Hepatocyte (in vitro differentiated cells): Measurements from ENCODE around the gene NUDT16L1. TPM values are rescaled to one million over a fixed set of nuclear protein-coding genes. Genes with fewer than 3 reads are reported as not detected.
A peak's percentile ranks its signal among the peaks of the same experiment; 100 is the strongest.

ENCODE experiments used
- DNase-seq: peaks from one replicate; pipeline ENCODE4 v3.0.0-alpha.2; 2016; ENCODE audit warnings: low spot score
- H2AFZ ChIP-seq: fragments of 200-600 bp; sonication (generic); 2 replicates; pipeline ENCODE4 v1.6.0; 2016; ENCODE audit warnings: antibody characterized with exemption, mild to moderate bottlenecking
- H3K27ac ChIP-seq: fragments of 200-600 bp; sonication (generic); 2 replicates; pipeline ENCODE4 v1.5.1; 2016; ENCODE audit warnings: mild to moderate bottlenecking
- H3K27me3 ChIP-seq: fragments of 200-600 bp; sonication (generic); 2 replicates; pipeline ENCODE4 v1.6.1; 2016
- H3K36me3 ChIP-seq: fragments of 200-600 bp; sonication (generic); replicated peaks from 2 replicates; pipeline ENCODE4 v1.5.1; 2016; ENCODE audit warnings: low read depth; ENCODE audit not compliant: insufficient read depth
- H3K4me1 ChIP-seq: fragments of 200-600 bp; sonication (generic); 2 replicates; pipeline ENCODE4 v1.5.1; 2016; ENCODE audit warnings: mild to moderate bottlenecking, moderate library complexity; ENCODE audit not compliant: insufficient read depth
- H3K4me2 ChIP-seq: fragments of 200-600 bp; sonication (generic); 2 replicates; pipeline ENCODE4 v1.6.0; 2016
- H3K4me3 ChIP-seq: fragments of 200-600 bp; sonication (generic); 2 replicates; pipeline ENCODE4 v1.5.1; 2016; ENCODE audit warnings: mild to moderate bottlenecking
- H3K79me2 ChIP-seq: fragments of 200-600 bp; sonication (generic); 2 replicates; pipeline ENCODE4 v1.6.0; 2017; ENCODE audit warnings: mild to moderate bottlenecking
- H3K9me2 ChIP-seq: fragments of 200-600 bp; sonication (generic); replicated peaks from 2 replicates; pipeline ENCODE4 v1.6.0; 2017; ENCODE audit warnings: mild to moderate bottlenecking; ENCODE audit not compliant: insufficient read depth
- H3K9me3 ChIP-seq: fragments of 200-600 bp; sonication (generic); 2 replicates; pipeline ENCODE4 v1.5.1; 2016; ENCODE audit warnings: low read depth, mild to moderate bottlenecking
- H4K20me1 ChIP-seq: fragments of 200-600 bp; sonication (generic); 2 replicates; pipeline ENCODE4 v1.6.0; 2016; ENCODE audit warnings: mild to moderate bottlenecking; ENCODE audit not compliant: insufficient read depth, poor library complexity, severe bottlenecking
- EZH2 ChIP-seq: fragments of 200-600 bp; sonication (generic); IDR thresholded peaks from 2 replicates; pipeline ENCODE4 v1.6.1; 2016; ENCODE audit warnings: antibody characterized with exemption, mild to moderate bottlenecking, borderline replicate concordance
- EZH2phosphoT487 ChIP-seq: fragments of 200-600 bp; sonication (generic); IDR thresholded peaks from one replicate; pipeline ENCODE4 v1.6.1; 2018; ENCODE audit warnings: antibody characterized with exemption, mild to moderate bottlenecking, low read depth, moderate library complexity; ENCODE audit not compliant: unreplicated experiment, severe bottlenecking
- WGBS: methylation state at CpG from one replicate; pipeline ENCODE4 v1.1.6; 2016; ENCODE audit warnings: low lambda C conversion rate; ENCODE audit errors: missing lambda C conversion rate; 5-methylcytosine and 5-hydroxymethylcytosine counted together
- polyA plus RNA-seq: library from polyadenylated mRNA; unstranded; fragments of >200 nt; fragmentation: Nextera tagmentation; extraction: Ambion mirVana; gene quantifications from 2 replicates; pipeline ENCODE4 v1.2.1, GENCODE V29; 2016
- total RNA-seq: library from RNA; depleted of rRNA; stranded (reverse); fragments of >200 nt; gene quantifications from 2 replicates; pipeline ENCODE4 v1.2.3, GENCODE V29; 2014
- TF ChIP-seq, protein P1 (sequence below): fragments of 200-600 bp; sonication (generic); IDR thresholded peaks from 2 replicates; pipeline ENCODE4 v1.5.1; 2016; ENCODE audit warnings: antibody characterized with exemption, mild to moderate bottlenecking; ENCODE audit not compliant: poor library complexity

The NUDT16L1 gene
- total and polyA plus RNA-seq, 2 experiments from 2014 or later = 54.8 to 80.5 TPM

DNA sequence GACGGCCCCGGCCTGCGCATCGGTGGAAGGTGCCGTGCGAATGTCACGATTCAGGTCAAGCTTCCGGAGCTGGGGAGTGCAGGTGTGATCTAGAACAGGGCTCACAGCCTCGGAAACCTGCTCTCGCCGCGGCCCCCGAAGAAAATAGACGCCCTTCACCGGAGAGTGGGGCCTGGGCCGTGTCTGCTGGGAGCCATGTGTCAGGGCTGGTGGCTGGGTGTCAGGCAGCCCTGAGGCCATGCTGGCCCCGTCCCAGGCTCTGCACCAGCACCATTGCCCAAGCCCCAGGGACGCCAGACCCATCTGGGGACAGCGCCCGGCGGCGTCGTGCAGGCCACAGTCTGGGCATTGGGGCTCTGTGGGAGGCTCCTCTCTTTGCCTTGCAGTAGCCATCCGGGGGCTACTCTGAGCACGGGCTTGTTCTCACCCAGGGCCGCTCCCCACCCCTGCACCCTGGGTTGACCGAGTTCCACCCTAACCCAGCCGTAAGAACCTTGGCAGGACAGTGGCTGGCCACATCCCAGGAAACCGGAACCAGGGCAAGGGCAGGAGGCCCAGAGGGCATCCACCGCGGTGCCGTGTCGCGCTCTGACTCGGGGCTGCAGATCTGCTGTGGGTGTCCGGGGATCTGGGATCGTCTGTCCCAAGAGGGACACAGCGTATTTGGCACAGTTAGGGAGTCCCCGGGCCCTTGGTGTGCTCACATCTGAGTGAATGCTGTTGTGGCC, 5.3 kb upstream of the NUDT16L1 start:
- Histone ChIP-seq H3K4me1 (no peaks in the 10 kb centered on the region), H3K4me3 (no peak overlapping the region), H3K9me2 (no peaks in the 10 kb centered on the region), H3K9me3 (no peaks in the 10 kb centered on the region), H4K20me1 (no peaks in the 10 kb centered on the region), H3K27ac (no peak overlapping the region), H2AFZ (no peak overlapping the region), H3K79me2 (no peaks in the 10 kb centered on the region), H3K4me2 (no peak overlapping the region), H3K36me3 (no peaks in the 10 kb centered on the region), H3K27me3 (no peaks in the 10 kb centered on the region)
- TF ChIP-seq, protein P1, sequence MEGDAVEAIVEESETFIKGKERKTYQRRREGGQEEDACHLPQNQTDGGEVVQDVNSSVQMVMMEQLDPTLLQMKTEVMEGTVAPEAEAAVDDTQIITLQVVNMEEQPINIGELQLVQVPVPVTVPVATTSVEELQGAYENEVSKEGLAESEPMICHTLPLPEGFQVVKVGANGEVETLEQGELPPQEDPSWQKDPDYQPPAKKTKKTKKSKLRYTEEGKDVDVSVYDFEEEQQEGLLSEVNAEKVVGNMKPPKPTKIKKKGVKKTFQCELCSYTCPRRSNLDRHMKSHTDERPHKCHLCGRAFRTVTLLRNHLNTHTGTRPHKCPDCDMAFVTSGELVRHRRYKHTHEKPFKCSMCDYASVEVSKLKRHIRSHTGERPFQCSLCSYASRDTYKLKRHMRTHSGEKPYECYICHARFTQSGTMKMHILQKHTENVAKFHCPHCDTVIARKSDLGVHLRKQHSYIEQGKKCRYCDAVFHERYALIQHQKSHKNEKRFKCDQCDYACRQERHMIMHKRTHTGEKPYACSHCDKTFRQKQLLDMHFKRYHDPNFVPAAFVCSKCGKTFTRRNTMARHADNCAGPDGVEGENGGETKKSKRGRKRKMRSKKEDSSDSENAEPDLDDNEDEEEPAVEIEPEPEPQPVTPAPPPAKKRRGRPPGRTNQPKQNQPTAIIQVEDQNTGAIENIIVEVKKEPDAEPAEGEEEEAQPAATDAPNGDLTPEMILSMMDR = no peak
- TF ChIP-seq EZH2 (no peak), EZH2phosphoT487 (no peak)
- 95% methylated on average over 39 of the region's 39 CpGs for WGBS
- peak; percentile 2 for DNase-seq

DNA sequence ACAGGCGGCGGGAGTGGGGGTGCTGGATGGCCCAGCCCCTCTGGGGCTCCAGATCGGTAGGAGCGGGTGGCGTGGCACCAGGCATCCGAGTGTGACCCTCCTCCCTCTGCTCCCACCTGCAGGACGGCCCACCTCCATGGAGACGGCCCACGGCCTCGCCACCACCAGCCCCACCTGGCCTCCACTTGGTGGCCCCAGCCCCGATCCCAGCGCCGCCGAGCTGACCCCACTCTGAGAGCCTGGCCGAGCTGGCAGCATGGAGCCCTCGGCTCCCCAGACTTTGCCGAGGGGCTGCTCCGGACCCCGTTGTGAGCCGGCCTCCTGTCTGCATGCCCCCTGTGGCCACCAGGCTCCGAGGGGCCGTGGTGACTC, 4.7 kb upstream of the NUDT16L1 start:
- Histone ChIP-seq H3K9me3 (no peaks in the 10 kb centered on the region), H3K4me1 (no peaks in the 10 kb centered on the region), H3K4me3 (no peak overlapping the region), H3K27ac (no peak overlapping the region), H3K4me2 (no peak overlapping the region), H2AFZ (no peak overlapping the region), H3K36me3 (no peaks in the 10 kb centered on the region), H3K79me2 (no peaks in the 10 kb centered on the region), H3K27me3 (no peaks in the 10 kb centered on the region), H4K20me1 (no peaks in the 10 kb centered on the region), H3K9me2 (no peaks in the 10 kb centered on the region)
- TF ChIP-seq, protein P1 = no peak
- TF ChIP-seq EZH2phosphoT487 (no peak), EZH2 (no peak)
- peak; percentile 5 for DNase-seq
- 97% methylated on average over 20 of the region's 22 CpGs for WGBS

DNA sequence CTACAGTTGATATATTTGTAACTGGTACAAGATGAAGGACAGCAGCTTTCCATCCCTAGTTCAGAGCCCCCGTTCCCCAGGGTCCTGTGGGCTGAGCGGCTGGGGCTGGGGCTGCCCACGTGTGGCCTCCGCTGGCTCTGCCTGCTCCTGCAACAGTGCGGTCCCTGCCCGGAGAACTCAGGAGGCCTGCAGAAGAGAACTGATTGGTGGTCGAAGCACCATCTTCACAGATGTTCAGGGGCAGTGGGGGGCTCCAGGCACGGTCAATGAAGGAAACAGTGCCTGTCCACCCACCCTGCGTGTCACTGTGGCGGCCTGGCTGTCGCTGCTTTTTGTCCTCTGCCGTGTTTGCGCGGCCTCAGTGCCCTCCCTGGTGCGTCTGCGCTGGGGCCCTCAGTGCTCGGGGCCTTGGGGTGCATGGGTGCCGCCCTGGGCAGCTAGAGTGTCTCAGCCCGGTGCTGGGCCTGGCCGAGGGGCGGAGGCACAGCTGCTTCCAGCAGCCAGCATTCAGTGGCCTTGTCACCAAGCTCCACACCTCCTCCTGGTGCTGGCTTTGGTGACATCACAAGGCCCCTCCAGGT, 4.2 kb upstream of the NUDT16L1 start:
- TF ChIP-seq, protein P1 = no peak
- no peak for TF ChIP-seq EZH2phosphoT487
- TF ChIP-seq EZH2 = no peak
- H3K4me1 ChIP-seq = no peaks in the 10 kb centered on the region
- no peak overlapping the region for H3K27ac ChIP-seq
- no peaks in the 10 kb centered on the region for H3K9me2 ChIP-seq
- no peak overlapping the region for H3K4me2 ChIP-seq
- peak; percentile 5 for DNase-seq
- no peaks in the 10 kb centered on the region for H4K20me1 ChIP-seq
- WGBS = 94% methylated on average over 21 of the region's 21 CpGs
- no peak overlapping the region for H2AFZ ChIP-seq
- no peaks in the 10 kb centered on the region for H3K27me3 ChIP-seq
- H3K79me2 ChIP-seq = peaks cover 3% of the 10 kb centered on the region
- H3K9me3 ChIP-seq = no peaks in the 10 kb centered on the region
- H3K4me3 ChIP-seq = no peak overlapping the region
- no peaks in the 10 kb centered on the region for H3K36me3 ChIP-seq
